ENCODE measurements around the gene DPH3.
"Not testable (repeated sequence)": the region's sequence is repeated elsewhere in the genome, so short reads cannot be mapped to it uniquely, and the experiment has no call there.

The DPH3 gene

GRCh38 chr3:16264708-16265454 is at the start of gene DPH3, which contains the start of gene OXNAD1:
Gene DPH3 (minus strand): TSS chr3:16264943. CDS start chr3:16264876, 67 bp downstream.
Gene OXNAD1 (plus strand): TSS chr3:16265212. CDS start chr3:16270953, 5,741 bp downstream.
- DNase-seq: peak; percentile 95 to 98 (median 96)

- DNase-seq: no peak
Observed at GRCh38 chr3:16313886-16314645, 49.3 kb upstream of the DPH3 start.

GRCh38 chr3:16311960-16312451 is 47.3 kb upstream of the DPH3 start:
- DNase-seq: no peak

- not testable (repeated sequence) for DNase-seq
Observed at GRCh38 chr3:16310486-16310885, 45.7 kb upstream of the DPH3 start.

GRCh38 chr3:16309558-16309957 is 44.8 kb upstream of the DPH3 start:
- DNase-seq: no peak

GRCh38 chr3:16308727-16309126 is 44.0 kb upstream of the DPH3 start:
- no peak for DNase-seq

GRCh38 chr3:16307832-16308531 is 43.2 kb upstream of the DPH3 start:
- DNase-seq: no peak

GRCh38 chr3:16305111-16305541 is 40.4 kb upstream of the DPH3 start:
- no peak for DNase-seq

GRCh38 chr3:16304061-16305010 is 39.6 kb upstream of the DPH3 start:
- DNase-seq: no peak

GRCh38 chr3:16303037-16303575 is 38.4 kb upstream of the DPH3 start:
- no peak for DNase-seq

- DNase-seq: no peak
Observed at GRCh38 chr3:16302082-16302631, 37.4 kb upstream of the DPH3 start.

- DNase-seq: no peak
Observed at GRCh38 chr3:16301507-16301906, 36.8 kb upstream of the DPH3 start.

- DNase-seq: no peak
Observed at GRCh38 chr3:16300881-16301359, 36.2 kb upstream of the DPH3 start.

- no peak for DNase-seq
Observed at GRCh38 chr3:16300307-16300706, 35.6 kb upstream of the DPH3 start.

- no peak for DNase-seq
Observed at GRCh38 chr3:16299746-16300145, 35.0 kb upstream of the DPH3 start.

GRCh38 chr3:16298891-16299290 is 34.1 kb upstream of the DPH3 start:
- DNase-seq: no peak

- DNase-seq: no peak
Observed at GRCh38 chr3:16297997-16298885, 33.5 kb upstream of the DPH3 start.

- DNase-seq: no peak
Observed at GRCh38 chr3:16295298-16295890, 30.7 kb upstream of the DPH3 start.

- DNase-seq: no peak
Observed at GRCh38 chr3:16294844-16295243, 30.1 kb upstream of the DPH3 start.

GRCh38 chr3:16290827-16291196 is 26.1 kb upstream of the DPH3 start:
- DNase-seq: no peak
